ENCODE results near the gene CDC37. TPM values are rescaled to one million over a fixed set of nuclear protein-coding genes. Genes with fewer than 3 reads are reported as not detected.
A peak's percentile ranks its signal among the peaks of the same experiment; 100 is the strongest.

CDC37 gene
- total RNA-seq, 1 experiment from 2014 or later: 260 TPM

DNA sequence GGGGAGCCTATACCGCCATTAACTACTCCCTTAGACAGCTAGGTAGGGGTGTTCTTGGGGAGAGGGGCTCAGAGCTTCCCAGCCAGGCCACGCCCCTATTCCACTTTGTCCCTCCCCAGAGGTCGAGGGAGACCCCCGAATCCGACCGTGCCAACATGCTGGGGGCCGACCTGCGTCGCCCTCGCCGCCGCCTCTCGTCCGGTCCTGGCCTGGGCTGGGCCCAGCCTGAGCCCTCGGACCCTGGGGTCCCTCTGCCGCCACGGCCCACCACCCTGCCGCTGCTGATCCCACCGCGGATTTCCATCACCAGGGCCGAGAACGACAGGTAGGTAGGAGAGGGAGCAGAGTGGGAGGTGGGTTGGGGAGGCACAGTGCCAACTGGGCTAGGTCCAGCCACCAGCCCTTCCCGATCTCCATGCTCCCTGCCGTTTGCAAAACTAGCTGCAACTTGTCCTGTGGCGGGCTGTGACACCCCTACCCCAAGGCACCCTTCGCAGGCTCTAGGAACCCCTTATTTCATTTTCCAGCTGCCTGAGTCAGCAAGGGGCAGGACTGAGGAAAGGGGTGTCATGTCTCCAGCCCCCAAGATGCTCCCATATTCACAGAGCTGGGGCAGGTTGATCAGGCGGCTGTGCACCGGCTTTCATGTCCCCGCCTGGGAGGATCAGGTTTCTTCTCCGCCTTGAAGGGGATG is 14.3 kb upstream of the CDC37 start:
- Histone ChIP-seq H3K27ac (ENCODE audit: low read depth, low read length) (peak overlapping the region; percentile 89), H3K36me3 (ENCODE audit: control insufficient read depth in 1 of 2, insufficient read depth in 2 of 2, low read length in 2 of 2) (no peaks in the 10 kb centered on the region), H3K4me1 (ENCODE audit: control insufficient read depth in 1 of 2, insufficient read depth in 2 of 2, low read length in 2 of 2) (peaks cover 27 to 63% of the 10 kb centered on the region in 2 experiments), H3K27me3 (ENCODE audit: insufficient read depth, low read length) (no peaks in the 10 kb centered on the region), H3K79me2 (ENCODE audit: insufficient read depth, low read length) (peaks cover 15% of the 10 kb centered on the region), H2AFZ (ENCODE audit: low read depth, low read length, poor library complexity, severe bottlenecking) (no peak overlapping the region), H3K4me3 (replicated peaks in 1 of 2; ENCODE audit: low read depth in 1 of 2, low read length in 2 of 2) (peak overlapping the region; percentile 61 to 70), H3K9me2 (ENCODE audit: insufficient read depth) (no peaks in the 10 kb centered on the region), H3K4me2 (ENCODE audit: low read length) (peak overlapping the region; percentile 74), H3K9me3 (ENCODE audit: control insufficient read depth in 1 of 2, insufficient read depth in 1 of 2, low read depth in 1 of 2, low read length in 2 of 2) (no peaks in the 10 kb centered on the region), H3K9ac (ENCODE audit: low read length) (no peak overlapping the region), H4K20me1 (ENCODE audit: insufficient read depth) (no peaks in the 10 kb centered on the region)
- RAD21 ChIA-PET (ENCODE audit: low non-redundant PET in 1 of 2, low total read pairs in 2 of 2, uncharacterized antibody in 2 of 2, unreplicated experiment in 2 of 2): no interaction called here
- DNase-seq (ENCODE audit: low read depth, low spot score) (no peak), ATAC-seq (no peak)
- POLR2A ChIA-PET: interaction anchor here (1.0 to 1.2 kb wide), 4 partner anchors 10 to 128 kb away, joined by 3 to 4 read pairs (median 3); partner anchors contain the start of genes CDC37 and ICAM5
- CTCF ChIA-PET: interaction anchor here (0.7 to 3.3 kb wide), 15 partner anchors 9 to 447 kb away, joined by 3 to 60 read pairs (median 5); partner anchors contain the start of genes CDC37, DNM2 and ICAM5
- TF ChIP-seq EZH2 (IDR thresholded peaks at IDR 0.05): no peak
- no peak for TF ChIP-seq ZNF274 (IDR thresholded peaks at IDR 0.05; ENCODE audit: low read depth, low read length)
- TF ChIP-seq SRF (IDR thresholded peaks at IDR 0.05; ENCODE audit: low read depth): no peak
- peak; percentile 97 for TF ChIP-seq TCF7L2 (IDR thresholded peaks at IDR 0.05; ENCODE audit: borderline replicate concordance, extremely low read depth, insufficient read depth, insufficient read length)
- intact Hi-C loops (cut with micrococcal nuclease): no loop called here
- no TSS peak for BruUV-seq (replicated peaks)

DNA sequence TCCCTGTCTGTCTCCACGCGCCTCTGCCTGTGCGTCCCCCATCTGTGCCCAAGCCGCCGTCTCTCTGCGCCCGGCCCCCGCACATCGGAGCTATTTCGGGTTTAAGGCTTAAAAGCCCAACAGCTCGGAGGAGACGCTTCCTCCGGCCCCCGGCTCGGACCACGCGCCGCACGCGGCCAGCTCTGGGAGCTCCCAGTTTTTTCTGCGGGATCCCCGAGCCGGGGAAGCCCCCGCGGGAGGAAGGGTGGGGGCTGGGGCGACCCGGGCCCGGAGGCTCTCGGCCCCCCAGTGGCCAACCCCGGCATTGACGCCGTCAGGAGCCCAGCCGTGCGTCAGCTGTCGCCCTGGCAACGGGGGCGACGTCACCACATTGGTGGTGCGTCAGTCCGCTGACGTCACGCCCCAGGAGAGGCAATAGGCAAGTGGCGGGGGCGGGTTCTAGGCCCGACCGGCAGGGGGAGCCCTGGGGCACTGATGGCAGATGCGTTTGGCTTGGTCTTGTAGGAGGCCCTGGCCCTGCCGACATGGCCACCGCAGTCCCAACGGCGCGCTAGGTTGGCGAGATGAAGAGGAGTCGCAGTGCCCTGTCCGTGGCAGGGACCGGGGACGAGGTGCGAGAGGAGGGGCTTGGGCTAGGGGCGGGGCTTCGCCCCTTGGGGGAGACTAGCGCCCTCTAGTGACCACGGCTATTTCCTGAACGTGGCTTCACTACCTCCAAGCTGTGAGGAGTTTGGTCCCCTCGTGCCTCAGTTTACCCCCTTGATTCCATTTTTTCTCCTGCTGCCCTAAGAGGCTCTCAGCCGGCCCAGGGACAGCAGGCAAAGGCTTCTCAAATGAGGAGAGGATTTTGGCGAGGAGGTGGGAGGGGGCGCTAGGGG is 13.3 kb upstream of the CDC37 start:
- H3K27ac ChIP-seq (ENCODE audit: low read depth, low read length): peak overlapping the region; percentile 89
- H2AFZ ChIP-seq (ENCODE audit: low read depth, low read length, poor library complexity, severe bottlenecking): peak overlapping the region; percentile 53
- H3K4me2 ChIP-seq (ENCODE audit: low read length): peak overlapping the region; percentile 74
- H3K9me3 ChIP-seq (ENCODE audit: control insufficient read depth in 1 of 2, insufficient read depth in 1 of 2, low read depth in 1 of 2, low read length in 2 of 2): no peaks in the 10 kb centered on the region
- peaks cover 25 to 56% of the 10 kb centered on the region in 2 experiments for H3K4me1 ChIP-seq (ENCODE audit: control insufficient read depth in 1 of 2, insufficient read depth in 2 of 2, low read length in 2 of 2)
- no TSS peak for BruUV-seq (replicated peaks)
- H3K9me2 ChIP-seq (ENCODE audit: insufficient read depth): no peaks in the 10 kb centered on the region
- H3K36me3 ChIP-seq (ENCODE audit: control insufficient read depth in 1 of 2, insufficient read depth in 2 of 2, low read length in 2 of 2): no peaks in the 10 kb centered on the region
- peak; percentile 89 for DNase-seq (ENCODE audit: low read depth, low spot score)
- RAD21 ChIA-PET (ENCODE audit: low non-redundant PET in 1 of 2, low total read pairs in 2 of 2, uncharacterized antibody in 2 of 2, unreplicated experiment in 2 of 2): no interaction called here
- no peaks in the 10 kb centered on the region for H4K20me1 ChIP-seq (ENCODE audit: insufficient read depth)
- peaks cover 6% of the 10 kb centered on the region; the same call in 1 of the 2 replicates for H3K79me2 ChIP-seq (ENCODE audit: insufficient read depth, low read length)
- H3K9ac ChIP-seq (ENCODE audit: low read length): peak overlapping the region; percentile 67
- peak overlapping the region; percentile 51 to 58 for H3K4me3 ChIP-seq (replicated peaks in 1 of 2; ENCODE audit: low read depth in 1 of 2, low read length in 2 of 2)
- POLR2A ChIA-PET: interaction anchor here (1.2 kb wide), 1 partner anchor 11 kb away, joined by 4 read pairs; no protein-coding TSS in a partner anchor
- intact Hi-C loops (cut with micrococcal nuclease): no loop called here
- no peaks in the 10 kb centered on the region for H3K27me3 ChIP-seq (ENCODE audit: insufficient read depth, low read length)
- ATAC-seq: peak; percentile 56
- CTCF ChIA-PET: interaction anchor here (0.6 to 3.3 kb wide), 15 partner anchors 9 to 367 kb away, joined by 3 to 60 read pairs (median 5); partner anchors contain the start of genes CDC37, DNM2 and ICAM5
- no peak for TF ChIP-seq POLR2A (IDR thresholded peaks at IDR 0.05; ENCODE audit: borderline replicate concordance, extremely low read depth, insufficient read depth, insufficient read length)
- TF ChIP-seq, protein P1, sequence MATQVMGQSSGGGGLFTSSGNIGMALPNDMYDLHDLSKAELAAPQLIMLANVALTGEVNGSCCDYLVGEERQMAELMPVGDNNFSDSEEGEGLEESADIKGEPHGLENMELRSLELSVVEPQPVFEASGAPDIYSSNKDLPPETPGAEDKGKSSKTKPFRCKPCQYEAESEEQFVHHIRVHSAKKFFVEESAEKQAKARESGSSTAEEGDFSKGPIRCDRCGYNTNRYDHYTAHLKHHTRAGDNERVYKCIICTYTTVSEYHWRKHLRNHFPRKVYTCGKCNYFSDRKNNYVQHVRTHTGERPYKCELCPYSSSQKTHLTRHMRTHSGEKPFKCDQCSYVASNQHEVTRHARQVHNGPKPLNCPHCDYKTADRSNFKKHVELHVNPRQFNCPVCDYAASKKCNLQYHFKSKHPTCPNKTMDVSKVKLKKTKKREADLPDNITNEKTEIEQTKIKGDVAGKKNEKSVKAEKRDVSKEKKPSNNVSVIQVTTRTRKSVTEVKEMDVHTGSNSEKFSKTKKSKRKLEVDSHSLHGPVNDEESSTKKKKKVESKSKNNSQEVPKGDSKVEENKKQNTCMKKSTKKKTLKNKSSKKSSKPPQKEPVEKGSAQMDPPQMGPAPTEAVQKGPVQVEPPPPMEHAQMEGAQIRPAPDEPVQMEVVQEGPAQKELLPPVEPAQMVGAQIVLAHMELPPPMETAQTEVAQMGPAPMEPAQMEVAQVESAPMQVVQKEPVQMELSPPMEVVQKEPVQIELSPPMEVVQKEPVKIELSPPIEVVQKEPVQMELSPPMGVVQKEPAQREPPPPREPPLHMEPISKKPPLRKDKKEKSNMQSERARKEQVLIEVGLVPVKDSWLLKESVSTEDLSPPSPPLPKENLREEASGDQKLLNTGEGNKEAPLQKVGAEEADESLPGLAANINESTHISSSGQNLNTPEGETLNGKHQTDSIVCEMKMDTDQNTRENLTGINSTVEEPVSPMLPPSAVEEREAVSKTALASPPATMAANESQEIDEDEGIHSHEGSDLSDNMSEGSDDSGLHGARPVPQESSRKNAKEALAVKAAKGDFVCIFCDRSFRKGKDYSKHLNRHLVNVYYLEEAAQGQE (IDR thresholded peaks at IDR 0.05; ENCODE audit: low read depth): no peak
- no peak for TF ChIP-seq RAD21 (IDR thresholded peaks at IDR 0.05; ENCODE audit: low read depth)
- TF ChIP-seq SP1 (IDR thresholded peaks at IDR 0.05; ENCODE audit: low read depth): peak; percentile 78
- TF ChIP-seq ZNF274 (IDR thresholded peaks at IDR 0.05; ENCODE audit: low read depth, low read length): no peak
- TF ChIP-seq, protein P2, sequence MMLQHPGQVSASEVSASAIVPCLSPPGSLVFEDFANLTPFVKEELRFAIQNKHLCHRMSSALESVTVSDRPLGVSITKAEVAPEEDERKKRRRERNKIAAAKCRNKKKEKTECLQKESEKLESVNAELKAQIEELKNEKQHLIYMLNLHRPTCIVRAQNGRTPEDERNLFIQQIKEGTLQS (IDR thresholded peaks at IDR 0.05): no peak
- TF ChIP-seq, protein P3, sequence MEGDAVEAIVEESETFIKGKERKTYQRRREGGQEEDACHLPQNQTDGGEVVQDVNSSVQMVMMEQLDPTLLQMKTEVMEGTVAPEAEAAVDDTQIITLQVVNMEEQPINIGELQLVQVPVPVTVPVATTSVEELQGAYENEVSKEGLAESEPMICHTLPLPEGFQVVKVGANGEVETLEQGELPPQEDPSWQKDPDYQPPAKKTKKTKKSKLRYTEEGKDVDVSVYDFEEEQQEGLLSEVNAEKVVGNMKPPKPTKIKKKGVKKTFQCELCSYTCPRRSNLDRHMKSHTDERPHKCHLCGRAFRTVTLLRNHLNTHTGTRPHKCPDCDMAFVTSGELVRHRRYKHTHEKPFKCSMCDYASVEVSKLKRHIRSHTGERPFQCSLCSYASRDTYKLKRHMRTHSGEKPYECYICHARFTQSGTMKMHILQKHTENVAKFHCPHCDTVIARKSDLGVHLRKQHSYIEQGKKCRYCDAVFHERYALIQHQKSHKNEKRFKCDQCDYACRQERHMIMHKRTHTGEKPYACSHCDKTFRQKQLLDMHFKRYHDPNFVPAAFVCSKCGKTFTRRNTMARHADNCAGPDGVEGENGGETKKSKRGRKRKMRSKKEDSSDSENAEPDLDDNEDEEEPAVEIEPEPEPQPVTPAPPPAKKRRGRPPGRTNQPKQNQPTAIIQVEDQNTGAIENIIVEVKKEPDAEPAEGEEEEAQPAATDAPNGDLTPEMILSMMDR (IDR thresholded peaks at IDR 0.05 in 2 of 3, conservative IDR thresholded peaks at IDR 0.05 in 1 of 3; ENCODE audit: borderline replicate concordance in 1 of 3, insufficient read depth in 1 of 3, low read depth in 2 of 3, low read length in 2 of 3): peak; percentile 80 to 99 (median 92)
